Measurements from ENCODE around the gene GLTPD2.

The GLTPD2 gene

DNA sequence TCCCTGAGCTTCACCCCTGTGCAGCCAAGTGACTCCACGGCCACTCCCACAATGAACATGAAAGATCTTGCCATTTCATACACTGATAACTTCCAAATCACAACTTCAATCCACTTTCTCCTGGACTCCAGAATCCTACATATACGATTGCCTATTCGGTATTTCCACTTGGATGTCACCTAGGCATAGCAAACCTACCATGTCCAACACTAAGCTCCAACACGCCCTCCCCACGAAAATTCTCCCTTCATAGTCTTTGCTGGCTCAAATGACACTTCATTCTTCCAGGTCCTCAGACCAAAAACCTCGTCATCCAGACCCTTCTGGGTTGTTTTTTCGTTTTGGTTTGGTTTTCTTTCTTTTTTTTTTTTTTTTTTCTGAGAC is 1.9 kb downstream of the GLTPD2 start:
- DNase-seq (ENCODE audit: low read depth): no peak
- peak overlapping the region; percentile 66 for H3K4me3 ChIP-seq (ENCODE audit: low read depth, low read length)
- TF ChIP-seq, protein P1, sequence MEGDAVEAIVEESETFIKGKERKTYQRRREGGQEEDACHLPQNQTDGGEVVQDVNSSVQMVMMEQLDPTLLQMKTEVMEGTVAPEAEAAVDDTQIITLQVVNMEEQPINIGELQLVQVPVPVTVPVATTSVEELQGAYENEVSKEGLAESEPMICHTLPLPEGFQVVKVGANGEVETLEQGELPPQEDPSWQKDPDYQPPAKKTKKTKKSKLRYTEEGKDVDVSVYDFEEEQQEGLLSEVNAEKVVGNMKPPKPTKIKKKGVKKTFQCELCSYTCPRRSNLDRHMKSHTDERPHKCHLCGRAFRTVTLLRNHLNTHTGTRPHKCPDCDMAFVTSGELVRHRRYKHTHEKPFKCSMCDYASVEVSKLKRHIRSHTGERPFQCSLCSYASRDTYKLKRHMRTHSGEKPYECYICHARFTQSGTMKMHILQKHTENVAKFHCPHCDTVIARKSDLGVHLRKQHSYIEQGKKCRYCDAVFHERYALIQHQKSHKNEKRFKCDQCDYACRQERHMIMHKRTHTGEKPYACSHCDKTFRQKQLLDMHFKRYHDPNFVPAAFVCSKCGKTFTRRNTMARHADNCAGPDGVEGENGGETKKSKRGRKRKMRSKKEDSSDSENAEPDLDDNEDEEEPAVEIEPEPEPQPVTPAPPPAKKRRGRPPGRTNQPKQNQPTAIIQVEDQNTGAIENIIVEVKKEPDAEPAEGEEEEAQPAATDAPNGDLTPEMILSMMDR (conservative IDR thresholded peaks at IDR 0.05; ENCODE audit: low read depth, low read length): no peak

DNA sequence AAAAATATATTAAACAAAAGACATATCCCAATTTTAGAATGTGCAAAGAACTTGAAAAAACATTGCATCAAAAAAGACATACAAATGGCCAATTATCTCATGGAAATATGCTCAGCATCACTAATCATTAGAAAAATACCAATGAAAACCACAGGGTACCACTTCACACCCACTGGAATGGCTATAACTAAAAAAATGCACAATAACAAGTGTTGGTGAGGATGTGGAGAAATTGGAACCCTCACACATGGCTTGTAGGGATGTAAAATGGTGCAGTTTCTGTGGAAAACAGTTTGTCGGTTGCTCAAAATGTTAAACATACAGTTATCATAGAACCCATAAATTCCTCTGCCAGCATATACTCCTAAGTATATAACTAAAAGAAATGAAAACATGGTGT is 6.4 kb downstream of the GLTPD2 start:
- no peak overlapping the region for H3K4me3 ChIP-seq (ENCODE audit: low read depth, low read length)
- no peak for DNase-seq (ENCODE audit: low read depth)
- TF ChIP-seq, protein P1 (conservative IDR thresholded peaks at IDR 0.05; ENCODE audit: low read depth, low read length): no peak

DNA sequence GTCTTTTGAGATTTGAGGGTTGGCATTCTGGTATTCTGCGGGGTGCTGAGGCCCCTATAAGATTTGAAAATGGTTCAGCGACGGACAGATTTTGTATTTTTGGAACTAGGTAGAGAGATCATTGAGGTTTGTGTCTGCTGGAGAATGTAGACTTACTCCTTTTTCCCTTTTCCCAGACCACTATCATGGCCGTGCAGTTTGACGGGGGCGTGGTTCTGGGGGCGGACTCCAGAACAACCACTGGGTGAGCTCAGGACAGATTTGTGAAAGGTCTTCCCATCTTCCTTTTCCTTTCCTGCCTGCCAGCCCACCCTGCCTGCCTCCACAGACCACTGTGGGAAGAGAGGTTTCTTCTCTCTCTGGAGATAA is 7.8 kb downstream of the GLTPD2 start:
- DNase-seq (ENCODE audit: low read depth): peak; percentile 60
- TF ChIP-seq, protein P1 (conservative IDR thresholded peaks at IDR 0.05; ENCODE audit: low read depth, low read length): no peak
- peak overlapping the region; percentile 99 for H3K4me3 ChIP-seq (ENCODE audit: low read depth, low read length)

GRCh38 chr17:4800462-4801196 is 11.9 kb downstream of the GLTPD2 start:
- H3K4me3 ChIP-seq (ENCODE audit: low read depth, low read length): no peak overlapping the region
- DNase-seq (ENCODE audit: low read depth): no peak
- TF ChIP-seq, protein P1 (conservative IDR thresholded peaks at IDR 0.05; ENCODE audit: low read depth, low read length): no peak

DNA sequence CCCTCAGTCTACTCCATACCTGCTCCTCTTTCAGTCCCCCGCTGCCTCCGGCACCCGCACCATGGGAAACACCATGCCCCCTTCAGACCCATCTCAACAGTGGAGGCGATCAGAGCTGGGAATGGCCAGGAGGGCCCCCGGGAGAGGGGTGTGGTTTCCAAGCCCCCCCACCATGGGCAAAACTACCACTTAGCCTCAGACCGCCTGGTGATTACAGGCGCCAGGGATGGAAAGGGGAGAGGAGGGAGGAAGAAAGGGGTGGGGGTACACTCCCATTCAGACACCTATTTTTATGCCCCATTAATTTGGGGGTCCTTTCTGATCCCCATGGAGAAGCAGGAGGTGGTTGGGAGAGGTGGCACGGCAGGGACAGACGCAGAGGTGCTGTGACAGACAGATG is 13.5 kb downstream of the GLTPD2 start, which contains the start of gene C17orf114:
Gene C17orf114 (minus strand): TSS at position 101 of the 400 bp plus-strand sequence.
- DNase-seq (ENCODE audit: low read depth): no peak
- TF ChIP-seq, protein P1 (conservative IDR thresholded peaks at IDR 0.05; ENCODE audit: low read depth, low read length): no peak
- H3K4me3 ChIP-seq (ENCODE audit: low read depth, low read length): no peak within 1 kb of the TSS

- peak overlapping the region; percentile 75 for H3K4me3 ChIP-seq (ENCODE audit: low read depth, low read length)
- TF ChIP-seq, protein P1 (conservative IDR thresholded peaks at IDR 0.05; ENCODE audit: low read depth, low read length): no peak
- no peak for DNase-seq (ENCODE audit: low read depth)
These were observed 17.7 kb downstream of the GLTPD2 start for GRCh38 chr17:4806456-4806776.
